Left ventricle myocardium superior (tissue), 1 donor: ENCODE results near the gene GREM1. TPM values are rescaled to one million over a fixed set of nuclear protein-coding genes. Genes with fewer than 3 reads are reported as not detected.

Experiments used
- ATAC-seq: fragments of 200-7000 bp; cut with Tn5 transposase; one replicate; pipeline ENCODE4 v1.9.1; 2020; ENCODE audit warnings: mild to moderate bottlenecking, moderate library complexity
- DNase-seq: peaks from one replicate; pipeline ENCODE4 v3.0.0-alpha.2; 2020
- intact Hi-C: fragments of 100-400 bp; cut with micrococcal nuclease; formaldehyde crosslinking; loops from one replicate; pipeline ENCODE4 v1.11.0; 2022
- total RNA-seq: library from RNA; stranded (reverse); fragmentation: NEBNext Ultra II Directional; extraction: Animal tissue kit (Norgen Biotek cat#: 25700); gene quantifications from one replicate; pipeline ENCODE4 v1.2.1, GENCODE V29; 2021
- donor health status: DM: no; HTN: yes; CAD: no; lungs with severe emphysema.

The GREM1 gene
- total RNA-seq, 1 donor from 2014 or later = 0.52 TPM

- DNase-seq (no peak), ATAC-seq (no peak)
- intact Hi-C loops = no loop called here
These were observed 4.3 kb downstream of the GREM1 start for GRCh38 chr15:32722136-32722535.

GRCh38 chr15:32723171-32723948 lies 5.6 kb downstream of the GREM1 start:
- intact Hi-C loops = no loop called here
- DNase-seq (no peak), ATAC-seq (no peak)

DNA sequence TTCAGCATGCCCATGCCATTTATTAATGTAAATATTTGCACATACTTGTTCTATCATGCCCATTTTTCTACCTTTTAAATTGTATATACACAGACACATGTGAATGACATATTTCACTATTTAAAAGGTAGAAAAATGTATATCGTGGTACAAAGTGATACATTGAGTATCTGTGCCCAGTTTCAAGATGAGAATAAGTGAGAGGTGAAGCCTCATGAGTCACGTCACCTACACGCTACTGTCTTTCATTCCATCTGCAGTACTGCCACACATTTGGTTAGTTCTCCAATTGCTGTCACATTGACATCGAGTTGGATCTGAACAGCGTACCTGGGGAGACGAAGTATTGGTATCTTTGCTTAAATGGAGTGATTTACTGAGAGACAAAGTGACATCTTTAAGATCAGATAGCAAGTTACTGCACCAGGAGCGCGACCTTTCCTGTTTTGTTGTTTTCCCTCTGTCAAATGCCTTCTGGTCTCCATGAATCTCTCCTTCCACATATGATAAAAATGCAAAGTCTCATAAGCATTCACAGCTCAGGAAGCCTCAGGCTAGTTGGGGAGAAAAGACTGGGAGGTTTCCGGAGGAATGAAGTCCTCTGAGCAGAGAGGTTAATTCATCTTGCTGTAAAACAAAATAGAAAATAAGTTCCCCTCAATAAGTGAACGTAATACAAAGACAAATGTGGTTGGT lies 12.0 kb downstream of the GREM1 start:
- ATAC-seq = no peak
- no peak for DNase-seq
- intact Hi-C loops = no loop called here

DNA sequence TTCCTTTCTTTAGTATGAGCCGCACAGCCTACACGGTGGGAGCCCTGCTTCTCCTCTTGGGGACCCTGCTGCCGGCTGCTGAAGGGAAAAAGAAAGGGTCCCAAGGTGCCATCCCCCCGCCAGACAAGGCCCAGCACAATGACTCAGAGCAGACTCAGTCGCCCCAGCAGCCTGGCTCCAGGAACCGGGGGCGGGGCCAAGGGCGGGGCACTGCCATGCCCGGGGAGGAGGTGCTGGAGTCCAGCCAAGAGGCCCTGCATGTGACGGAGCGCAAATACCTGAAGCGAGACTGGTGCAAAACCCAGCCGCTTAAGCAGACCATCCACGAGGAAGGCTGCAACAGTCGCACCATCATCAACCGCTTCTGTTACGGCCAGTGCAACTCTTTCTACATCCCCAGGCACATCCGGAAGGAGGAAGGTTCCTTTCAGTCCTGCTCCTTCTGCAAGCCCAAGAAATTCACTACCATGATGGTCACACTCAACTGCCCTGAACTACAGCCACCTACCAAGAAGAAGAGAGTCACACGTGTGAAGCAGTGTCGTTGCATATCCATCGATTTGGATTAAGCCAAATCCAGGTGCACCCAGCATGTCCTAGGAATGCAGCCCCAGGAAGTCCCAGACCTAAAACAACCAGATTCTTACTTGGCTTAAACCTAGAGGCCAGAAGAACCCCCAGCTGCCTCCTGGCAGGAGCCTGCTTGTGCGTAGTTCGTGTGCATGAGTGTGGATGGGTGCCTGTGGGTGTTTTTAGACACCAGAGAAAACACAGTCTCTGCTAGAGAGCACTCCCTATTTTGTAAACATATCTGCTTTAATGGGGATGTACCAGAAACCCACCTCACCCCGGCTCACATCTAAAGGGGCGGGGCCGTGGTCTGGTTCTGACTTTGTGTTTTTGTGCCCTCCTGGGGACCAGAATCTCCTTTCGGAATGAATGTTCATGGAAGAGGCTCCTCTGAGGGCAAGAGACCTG lies 13.2 kb downstream of the GREM1 start:
- ATAC-seq (no peak), DNase-seq (peak; percentile 34)
- intact Hi-C loops = no loop called here

DNA sequence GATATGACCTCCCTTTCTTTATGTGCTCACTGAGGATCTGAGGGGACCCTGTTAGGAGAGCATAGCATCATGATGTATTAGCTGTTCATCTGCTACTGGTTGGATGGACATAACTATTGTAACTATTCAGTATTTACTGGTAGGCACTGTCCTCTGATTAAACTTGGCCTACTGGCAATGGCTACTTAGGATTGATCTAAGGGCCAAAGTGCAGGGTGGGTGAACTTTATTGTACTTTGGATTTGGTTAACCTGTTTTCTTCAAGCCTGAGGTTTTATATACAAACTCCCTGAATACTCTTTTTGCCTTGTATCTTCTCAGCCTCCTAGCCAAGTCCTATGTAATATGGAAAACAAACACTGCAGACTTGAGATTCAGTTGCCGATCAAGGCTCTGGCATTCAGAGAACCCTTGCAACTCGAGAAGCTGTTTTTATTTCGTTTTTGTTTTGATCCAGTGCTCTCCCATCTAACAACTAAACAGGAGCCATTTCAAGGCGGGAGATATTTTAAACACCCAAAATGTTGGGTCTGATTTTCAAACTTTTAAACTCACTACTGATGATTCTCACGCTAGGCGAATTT lies 14.9 kb downstream of the GREM1 start:
- DNase-seq = no peak
- ATAC-seq = no peak
- intact Hi-C loops = no loop called here

GRCh38 chr15:32733281-32733680 lies 15.5 kb downstream of the GREM1 start:
- no peak for DNase-seq
- no peak for ATAC-seq
- intact Hi-C loops = no loop called here

DNA sequence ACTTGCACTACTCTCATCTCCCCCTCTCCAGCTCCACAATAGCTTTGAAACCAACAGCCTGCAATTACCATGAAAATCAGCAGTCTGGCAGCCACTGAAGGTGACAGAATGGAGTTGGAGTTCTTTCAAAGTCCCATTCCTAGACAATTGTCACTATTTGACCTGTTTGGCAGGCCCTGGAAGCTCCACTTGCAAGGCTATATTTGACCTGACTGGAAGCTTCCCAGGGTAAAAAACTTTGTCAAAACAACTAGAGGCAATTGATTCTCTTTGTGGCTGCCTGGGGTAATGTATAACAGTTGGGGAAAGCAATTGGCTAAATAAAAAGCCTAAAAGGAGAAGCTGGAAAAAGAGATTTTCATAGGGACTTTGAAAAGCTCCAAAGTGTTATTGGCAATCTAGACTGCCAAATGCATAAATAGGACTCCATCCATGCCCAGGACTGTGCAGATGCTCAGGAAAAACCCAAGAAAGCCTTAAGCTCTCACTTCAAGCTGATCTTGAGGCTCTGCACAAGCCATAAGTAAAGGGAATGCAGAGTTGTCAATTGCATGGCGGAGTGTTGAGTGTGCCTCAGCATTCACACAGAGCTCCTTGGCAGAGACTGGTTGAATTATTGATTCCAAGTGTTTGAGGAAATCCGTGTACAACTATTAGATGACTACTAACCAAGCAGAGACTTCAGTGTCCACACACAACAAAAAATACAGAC lies 18.3 kb downstream of the GREM1 start:
- DNase-seq (no peak), ATAC-seq (no peak)
- intact Hi-C loops = no loop called here

- DNase-seq (no peak), ATAC-seq (no peak)
- intact Hi-C loops = no loop called here
These were observed 18.9 kb downstream of the GREM1 start for GRCh38 chr15:32736701-32737061.

DNA sequence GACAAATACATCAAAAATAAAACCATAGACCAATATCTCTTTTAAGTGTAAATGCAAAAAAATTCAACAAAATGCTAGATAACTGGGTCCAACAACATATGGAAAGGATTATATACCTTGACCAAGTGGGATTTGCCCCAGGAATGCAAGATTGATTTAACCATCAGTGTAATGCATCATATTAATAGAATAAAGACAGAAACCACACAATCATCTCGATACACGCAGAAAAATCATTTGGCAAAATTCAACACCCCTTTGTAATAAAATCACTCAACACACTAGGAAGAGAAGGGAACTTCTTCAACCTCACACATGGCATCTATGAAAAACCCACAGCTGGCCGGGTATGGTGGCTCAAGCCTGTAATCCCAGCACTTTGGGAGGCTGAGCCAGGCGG lies 19.5 kb downstream of the GREM1 start:
- ATAC-seq (no peak), DNase-seq (no peak)
- intact Hi-C loops = no loop called here

- intact Hi-C loops = no loop called here
- ATAC-seq (no peak), DNase-seq (no peak)
These were observed 20.9 kb downstream of the GREM1 start for GRCh38 chr15:32738666-32739065.

GRCh38 chr15:32739522-32740063 lies 21.8 kb downstream of the GREM1 start:
- ATAC-seq (no peak), DNase-seq (no peak)
- intact Hi-C loops = no loop called here

- ATAC-seq = no peak
- intact Hi-C loops = no loop called here
These were observed 25.8 kb downstream of the GREM1 start for GRCh38 chr15:32743411-32744140.

DNA sequence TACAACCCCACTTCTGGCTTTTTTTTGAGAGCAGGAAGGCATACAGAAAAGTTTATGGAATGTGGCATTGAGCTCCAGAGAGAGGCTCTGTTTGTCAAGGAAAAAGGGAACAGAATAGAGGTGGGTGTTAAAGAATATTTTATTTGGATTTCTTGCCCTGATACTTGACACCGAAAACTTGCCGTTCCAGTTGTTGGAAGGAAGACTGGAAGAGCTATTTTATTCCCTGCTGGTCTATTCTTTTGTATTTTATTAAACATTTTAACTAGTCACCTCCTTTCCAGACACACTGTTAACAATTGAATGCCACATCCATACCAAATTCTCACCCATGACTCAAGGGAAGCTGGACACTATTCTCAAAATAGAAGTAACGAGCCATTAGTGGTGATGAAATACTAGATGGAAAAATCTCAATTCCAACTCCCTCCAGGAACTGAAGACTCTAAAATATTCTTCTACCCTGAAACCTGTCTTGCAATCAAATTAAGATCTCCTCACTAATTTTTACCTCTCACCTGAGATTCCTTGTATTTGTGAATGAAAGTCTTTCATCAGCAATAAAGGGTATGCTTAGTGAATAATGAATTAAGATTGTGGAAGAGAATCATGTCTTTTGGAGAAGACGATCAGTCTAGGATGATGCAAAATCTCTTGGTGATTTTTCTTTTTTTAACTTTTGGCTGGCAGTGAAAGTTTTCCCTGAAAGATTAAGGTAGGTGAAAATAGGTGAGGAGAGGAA lies 28.5 kb downstream of the GREM1 start:
- DNase-seq (no peak), ATAC-seq (no peak)
- intact Hi-C loops = no loop called here

More at GRCh38 chr15:32743411-32744140, 25.8 kb downstream of the GREM1 start:
- no peak for DNase-seq

DNA sequence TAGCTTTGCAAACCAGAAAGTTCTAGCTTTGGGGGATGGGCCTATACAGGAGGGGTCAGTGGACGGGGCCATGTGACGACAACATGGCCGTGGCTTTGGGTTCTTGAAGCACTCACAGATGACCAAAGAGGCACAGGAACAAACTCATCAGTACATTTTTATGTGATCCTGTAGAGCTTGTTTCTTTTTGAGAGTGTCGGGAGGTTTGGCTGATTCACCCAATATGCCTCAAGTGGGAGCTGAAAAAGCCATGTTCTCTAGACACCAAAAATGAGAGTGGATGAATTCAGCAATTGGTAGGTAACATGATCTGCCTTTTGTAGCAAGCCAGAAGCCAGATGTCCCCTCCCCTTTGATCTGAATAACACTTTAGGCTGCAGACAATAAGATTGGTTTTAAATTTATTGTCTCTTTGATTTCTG lies 30.1 kb downstream of the GREM1 start:
- intact Hi-C loops = no loop called here

GRCh38 chr15:32750979-32751378 lies 33.2 kb downstream of the GREM1 start:
- DNase-seq = no peak
- intact Hi-C loops = no loop called here
- ATAC-seq = no peak

More for the DNA sequence above, 30.1 kb downstream of the GREM1 start:
- ATAC-seq (no peak), DNase-seq (no peak)

- no peak for DNase-seq
- no peak for ATAC-seq
- intact Hi-C loops = no loop called here
These were observed 39.6 kb downstream of the GREM1 start for GRCh38 chr15:32757426-32757825.

- DNase-seq = no peak
- ATAC-seq = no peak
- intact Hi-C loops = no loop called here
These were observed 45.5 kb downstream of the GREM1 start for GRCh38 chr15:32763295-32763694.
